Caco-2 (cell line): ENCODE measurements around the gene TTN. TPM values are rescaled to one million over a fixed set of nuclear protein-coding genes. Genes with fewer than 3 reads are reported as not detected.

Experiments
- BruUV-seq: library from RNA; stranded (reverse); fragments of 400-500 nt; replicated peaks from 2 replicates; lab custom pipeline; 2021; lab: Mats Ljungman, UMichigan
- CTCF ChIA-PET: fragments of 300-600 bp; sonication (Branson Sonifier 250); formaldehyde crosslinking; loops from one replicate; lab custom pipeline; 2022; ENCODE audit warnings: antibody characterized with exemption; lab: Charles Lee
- POLR2A ChIA-PET: fragments of 300-600 bp; sonication (Branson Sonifier 250); formaldehyde crosslinking; loops from one replicate; lab custom pipeline; 2022; ENCODE audit warnings: antibody characterized with exemption; lab: Charles Lee
- DNase-seq, 2 experiments: peaks; one replicate each; pipeline versions ENCODE4 v3.0.0 to v3.0.0-alpha.2; 2020 to 2022
- H3K27me3 ChIP-seq: replicated peaks from 2 replicates; pipeline ENCODE4 v1.6.0; 2011; ENCODE audit warnings: low read length; ENCODE audit not compliant: control insufficient read depth, insufficient read depth
- H3K36me3 ChIP-seq: 2 replicates; pipeline ENCODE4 v1.5.1; 2011; ENCODE audit warnings: low read length; ENCODE audit not compliant: control insufficient read depth, insufficient read depth
- H3K4me1 ChIP-seq: fragments of 250-450 bp; sonication (Bioruptor Pico); 2 replicates; pipeline ENCODE4 v1.5.1; 2020; ENCODE audit warnings: mild to moderate bottlenecking
- H3K4me3 ChIP-seq: 2 replicates; pipeline ENCODE4 v1.5.1; 2011; ENCODE audit warnings: low read depth, mild to moderate bottlenecking, control low read depth, low read length
- H3K9me3 ChIP-seq: fragments of 250-450 bp; sonication (Bioruptor Pico); 2 replicates; pipeline ENCODE4 v1.5.1; 2020; ENCODE audit warnings: mild to moderate bottlenecking, moderate library complexity
- H3K27ac Mint-ChIP-seq: one replicate; pipeline ENCODE4 v1.8.0; 2022; ENCODE audit warnings: mixed read lengths; ENCODE audit not compliant: unreplicated experiment
- H3K27me3 Mint-ChIP-seq: one replicate; pipeline ENCODE4 v1.8.0; 2022; ENCODE audit warnings: mixed read lengths; ENCODE audit not compliant: insufficient read depth, unreplicated experiment
- H3K36me3 Mint-ChIP-seq: one replicate; pipeline ENCODE4 v1.8.0; 2022; ENCODE audit warnings: mild to moderate bottlenecking, mixed read lengths; ENCODE audit not compliant: insufficient read depth, unreplicated experiment
- H3K4me1 Mint-ChIP-seq: one replicate; pipeline ENCODE4 v1.8.0; 2022; ENCODE audit warnings: low read depth, mixed read lengths; ENCODE audit not compliant: unreplicated experiment
- H3K4me3 Mint-ChIP-seq: one replicate; pipeline ENCODE4 v1.8.0; 2022; ENCODE audit warnings: mild to moderate bottlenecking, moderate library complexity, mixed read lengths; ENCODE audit not compliant: unreplicated experiment
- H3K9me3 Mint-ChIP-seq: one replicate; pipeline ENCODE4 v1.8.0; 2022; ENCODE audit warnings: mixed read lengths; ENCODE audit not compliant: unreplicated experiment
- intact Hi-C: fragments of 100-400 bp; cut with micrococcal nuclease; formaldehyde crosslinking; loops from one replicate; pipeline ENCODE4 v1.10.0; 2022; ENCODE audit not compliant: unreplicated experiment
- total RNA-seq: library from RNA; stranded (reverse); gene quantifications from 2 replicates; pipeline ENCODE4 v1.2.3, GENCODE V29; 2022
- TF ChIP-seq, protein P1 (sequence below), 2 experiments: fragments of 200-600 bp in 1 of 2; IDR thresholded peaks; 1 replicate in 1 of 2; 2 replicates in 1 of 2; pipeline versions ENCODE4 v1.5.1 to v1.8.0; 2011 to 2022; ENCODE audit warnings: antibody characterized with exemption in 1 of 2, control low read depth in 1 of 2, inconsistent platforms in 1 of 2, low read depth in 1 of 2, low read length in 1 of 2, mild to moderate bottlenecking in 1 of 2, moderate library complexity in 1 of 2; ENCODE audit not compliant: insufficient read depth in 1 of 2, severe bottlenecking in 1 of 2, unreplicated experiment in 1 of 2

TTN gene
- total RNA-seq, 1 experiment from 2014 or later = 9.3 TPM

- POLR2A ChIA-PET = no interaction called here
- H3K4me1 Mint-ChIP-seq = peaks cover 6% of the 10 kb centered on the region
- H3K36me3 Mint-ChIP-seq = no peaks in the 10 kb centered on the region
- H3K9me3 Mint-ChIP-seq = no peaks in the 10 kb centered on the region
- CTCF ChIA-PET = no interaction called here
- H3K27ac Mint-ChIP-seq = no peak overlapping the region
- no peaks in the 10 kb centered on the region for H3K27me3 Mint-ChIP-seq
- no peaks in the 10 kb centered on the region for H3K9me3 ChIP-seq
- H3K4me1 ChIP-seq = no peaks in the 10 kb centered on the region
- H3K27me3 ChIP-seq = no peaks in the 10 kb centered on the region
- peaks cover 2% of the 10 kb centered on the region; the same call in 1 of the 2 replicates for H3K36me3 ChIP-seq
- no peak overlapping the region for H3K4me3 Mint-ChIP-seq
- no peak for DNase-seq
- H3K4me3 ChIP-seq = no peak overlapping the region
- intact Hi-C loops = no loop called here
- BruUV-seq = no TSS peak
- TF ChIP-seq, protein P1, sequence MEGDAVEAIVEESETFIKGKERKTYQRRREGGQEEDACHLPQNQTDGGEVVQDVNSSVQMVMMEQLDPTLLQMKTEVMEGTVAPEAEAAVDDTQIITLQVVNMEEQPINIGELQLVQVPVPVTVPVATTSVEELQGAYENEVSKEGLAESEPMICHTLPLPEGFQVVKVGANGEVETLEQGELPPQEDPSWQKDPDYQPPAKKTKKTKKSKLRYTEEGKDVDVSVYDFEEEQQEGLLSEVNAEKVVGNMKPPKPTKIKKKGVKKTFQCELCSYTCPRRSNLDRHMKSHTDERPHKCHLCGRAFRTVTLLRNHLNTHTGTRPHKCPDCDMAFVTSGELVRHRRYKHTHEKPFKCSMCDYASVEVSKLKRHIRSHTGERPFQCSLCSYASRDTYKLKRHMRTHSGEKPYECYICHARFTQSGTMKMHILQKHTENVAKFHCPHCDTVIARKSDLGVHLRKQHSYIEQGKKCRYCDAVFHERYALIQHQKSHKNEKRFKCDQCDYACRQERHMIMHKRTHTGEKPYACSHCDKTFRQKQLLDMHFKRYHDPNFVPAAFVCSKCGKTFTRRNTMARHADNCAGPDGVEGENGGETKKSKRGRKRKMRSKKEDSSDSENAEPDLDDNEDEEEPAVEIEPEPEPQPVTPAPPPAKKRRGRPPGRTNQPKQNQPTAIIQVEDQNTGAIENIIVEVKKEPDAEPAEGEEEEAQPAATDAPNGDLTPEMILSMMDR (IDR thresholded peaks at IDR 0.05; ENCODE audit: insufficient read depth in 1 of 2, low read depth in 1 of 2, low read length in 1 of 2, severe bottlenecking in 1 of 2, unreplicated experiment in 1 of 2) = no peak
Measured at GRCh38 chr2:178834086-178834485, 26.9 kb upstream of the TTN start.

DNA sequence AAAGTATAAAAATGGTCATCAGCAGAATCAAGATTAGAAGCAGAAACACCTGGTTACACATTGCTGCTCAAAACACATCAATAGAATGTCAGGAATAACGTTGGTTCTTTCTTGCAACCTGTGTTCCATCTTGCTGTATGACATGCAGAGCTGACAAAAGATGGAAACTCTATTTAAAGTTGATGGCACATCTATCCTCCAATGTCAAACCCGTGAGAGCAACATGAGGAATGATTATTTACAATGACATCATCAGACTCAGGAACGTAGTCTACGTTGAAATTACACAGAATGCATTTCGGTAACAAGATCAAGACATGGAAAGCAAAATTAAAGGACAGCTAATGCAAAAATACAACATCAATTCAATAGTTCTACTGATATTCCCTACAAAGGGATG lies 26.2 kb upstream of the TTN start:
- Histone ChIP-seq H3K4me3 (no peak overlapping the region), H3K9me3 (no peaks in the 10 kb centered on the region), H3K36me3 (peaks cover 2% of the 10 kb centered on the region; the same call in 1 of the 2 replicates), H3K4me1 (no peaks in the 10 kb centered on the region), H3K27me3 (no peaks in the 10 kb centered on the region)
- Mint-ChIP-seq H3K27me3 (no peaks in the 10 kb centered on the region), H3K4me3 (no peak overlapping the region), H3K27ac (no peak overlapping the region), H3K9me3 (no peaks in the 10 kb centered on the region), H3K4me1 (peaks cover 6% of the 10 kb centered on the region), H3K36me3 (no peaks in the 10 kb centered on the region)
- intact Hi-C loops = no loop called here
- TF ChIP-seq, protein P1 (IDR thresholded peaks at IDR 0.05; ENCODE audit: insufficient read depth in 1 of 2, low read depth in 1 of 2, low read length in 1 of 2, severe bottlenecking in 1 of 2, unreplicated experiment in 1 of 2) = no peak
- BruUV-seq = no TSS peak
- ChIA-PET POLR2A (no interaction called here), CTCF (no interaction called here)
- DNase-seq = no peak

DNA sequence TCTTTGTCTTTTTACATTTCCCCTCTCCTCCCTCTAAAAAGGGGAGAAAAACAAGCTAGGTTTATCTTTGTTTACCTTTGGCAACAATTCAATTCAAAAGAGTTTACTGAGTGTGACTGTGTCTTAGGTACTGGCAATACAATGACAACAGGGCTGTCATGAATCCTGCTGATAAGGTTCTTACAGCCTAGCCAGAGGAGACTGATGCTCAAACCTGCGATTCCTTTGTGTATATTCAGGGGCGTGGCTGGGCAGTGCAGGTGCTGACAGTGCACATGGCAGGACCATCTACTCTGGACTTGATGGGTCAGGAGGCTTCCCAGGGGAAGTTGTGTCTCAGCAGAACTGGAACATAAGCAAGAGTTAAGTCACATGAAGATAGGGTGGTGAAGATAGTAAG lies 23.2 kb upstream of the TTN start:
- POLR2A ChIA-PET = no interaction called here
- no peaks in the 10 kb centered on the region for H3K27me3 ChIP-seq
- TF ChIP-seq, protein P1 (IDR thresholded peaks at IDR 0.05; ENCODE audit: insufficient read depth in 1 of 2, low read depth in 1 of 2, low read length in 1 of 2, severe bottlenecking in 1 of 2, unreplicated experiment in 1 of 2) = no peak
- no peak overlapping the region for H3K4me3 ChIP-seq
- no peak for DNase-seq
- Mint-ChIP-seq H3K4me3 (no peak overlapping the region), H3K27me3 (no peaks in the 10 kb centered on the region), H3K36me3 (no peaks in the 10 kb centered on the region), H3K9me3 (no peaks in the 10 kb centered on the region), H3K4me1 (peaks cover 18% of the 10 kb centered on the region), H3K27ac (no peak overlapping the region)
- no peaks in the 10 kb centered on the region for H3K9me3 ChIP-seq
- intact Hi-C loops = no loop called here
- no TSS peak for BruUV-seq
- peaks cover 5% of the 10 kb centered on the region; the same call in 1 of the 2 replicates for H3K4me1 ChIP-seq
- CTCF ChIA-PET = no interaction called here
- H3K36me3 ChIP-seq = no peaks in the 10 kb centered on the region
